NCI-H1436 (cell line): ENCODE results near the gene SBF2.

Experiments used
- DNase-seq: peaks from one replicate; lab custom pipeline; 2025; lab: John Stamatoyannopoulos, UW

Gene SBF2

GRCh38 chr11:10317776-10318526, 23.9 kb upstream of the SBF2 start:
- no peak for DNase-seq

DNA sequence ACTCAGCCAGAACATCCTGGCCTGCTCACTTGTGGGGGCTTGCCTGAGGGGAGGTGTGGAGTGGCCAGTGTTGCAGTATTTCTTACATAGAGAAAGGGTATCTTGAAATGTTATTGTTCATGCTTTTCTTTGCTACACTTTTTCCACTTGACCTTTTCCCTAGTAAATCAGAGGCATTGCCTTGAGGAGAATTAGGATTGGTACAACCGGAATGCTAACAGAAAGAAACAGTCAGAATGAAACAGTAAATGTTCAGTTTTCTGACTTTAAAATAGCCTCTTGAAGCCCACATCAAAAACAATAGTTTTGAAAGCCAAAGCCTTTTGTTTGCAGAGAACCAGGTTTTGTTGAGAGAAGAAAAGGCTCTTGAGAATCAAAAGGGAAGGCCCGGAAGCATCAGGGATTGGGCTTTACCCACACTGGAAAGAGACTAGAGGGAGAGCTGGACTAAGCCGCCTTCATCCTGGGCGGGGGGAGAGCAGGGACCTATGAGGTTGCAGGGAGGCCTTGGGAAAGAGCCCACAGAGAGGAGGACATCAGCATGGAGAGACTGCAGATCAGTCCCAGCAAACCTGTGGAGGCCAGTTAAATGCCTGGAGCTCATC, 23.2 kb upstream of the SBF2 start:
- DNase-seq, result no peak

- no peak for DNase-seq
Observed at GRCh38 chr11:10315083-10315482, 21.1 kb upstream of the SBF2 start.

DNA sequence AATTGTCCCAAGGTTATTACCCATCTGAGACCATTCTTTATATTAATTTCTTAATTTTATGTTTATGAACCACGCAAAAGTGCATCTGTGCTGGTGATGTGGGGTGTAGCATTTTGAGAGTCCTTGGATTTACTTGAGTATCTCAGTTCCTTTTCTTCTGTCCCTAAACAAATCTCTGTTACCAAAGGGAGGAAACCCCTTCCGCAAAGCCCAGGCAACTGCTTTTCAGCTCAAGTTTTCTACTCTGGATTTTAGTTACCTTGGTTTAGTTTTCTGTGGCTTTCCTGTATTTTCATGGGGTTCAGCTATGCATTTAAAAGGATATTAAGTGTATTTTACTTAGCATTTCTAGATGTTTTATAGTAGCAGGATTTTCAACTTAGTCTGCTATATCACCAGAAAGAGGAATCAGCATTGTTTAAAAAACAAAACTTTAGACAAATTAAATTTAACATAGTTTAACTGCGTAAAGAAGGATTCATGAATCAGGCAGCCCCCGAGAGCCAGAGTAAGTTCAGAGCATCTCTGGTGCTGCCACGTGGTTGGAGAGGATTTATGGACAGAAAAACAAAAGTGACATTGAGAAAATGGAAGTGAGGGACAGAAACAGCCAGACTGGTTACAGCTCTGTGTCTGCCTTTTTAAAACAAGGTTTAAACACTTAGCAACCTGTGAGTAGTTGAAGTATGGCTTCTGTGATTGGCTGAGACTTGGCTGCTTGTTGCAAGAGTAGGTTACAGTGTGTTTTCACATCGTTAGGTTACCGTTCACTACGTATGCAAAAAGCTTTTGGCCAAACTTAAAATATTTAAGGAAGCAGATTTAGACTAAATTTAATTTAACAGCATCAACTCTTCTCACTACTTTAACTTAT, 20.4 kb upstream of the SBF2 start:
- peak; percentile 12 for DNase-seq

GRCh38 chr11:10311802-10312201, 17.8 kb upstream of the SBF2 start:
- no peak for DNase-seq

- DNase-seq, result no peak
Observed at GRCh38 chr11:10310301-10310841, 16.4 kb upstream of the SBF2 start.

- DNase-seq, result no peak
Observed at GRCh38 chr11:10309163-10310093, 15.4 kb upstream of the SBF2 start.

- DNase-seq, result no peak
Observed at GRCh38 chr11:10308201-10308954, 14.4 kb upstream of the SBF2 start.

GRCh38 chr11:10307400-10308200, 13.6 kb upstream of the SBF2 start:
- peak; percentile 78 for DNase-seq

DNA sequence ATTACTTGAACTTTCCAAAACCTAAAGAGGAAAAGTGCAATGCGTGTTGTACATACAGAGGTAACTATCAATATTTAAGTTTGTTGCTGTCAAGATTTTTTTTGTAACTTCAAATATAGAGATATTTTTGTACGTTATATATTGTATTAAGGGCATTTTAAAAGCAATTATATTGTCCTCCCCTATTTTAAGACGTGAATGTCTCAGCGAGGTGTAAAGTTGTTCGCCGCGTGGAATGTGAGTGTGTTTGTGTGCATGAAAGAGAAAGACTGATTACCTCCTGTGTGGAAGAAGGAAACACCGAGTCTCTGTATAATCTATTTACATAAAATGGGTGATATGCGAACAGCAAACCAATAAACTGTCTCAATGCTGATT, 13.0 kb upstream of the SBF2 start:
- no peak for DNase-seq

DNA sequence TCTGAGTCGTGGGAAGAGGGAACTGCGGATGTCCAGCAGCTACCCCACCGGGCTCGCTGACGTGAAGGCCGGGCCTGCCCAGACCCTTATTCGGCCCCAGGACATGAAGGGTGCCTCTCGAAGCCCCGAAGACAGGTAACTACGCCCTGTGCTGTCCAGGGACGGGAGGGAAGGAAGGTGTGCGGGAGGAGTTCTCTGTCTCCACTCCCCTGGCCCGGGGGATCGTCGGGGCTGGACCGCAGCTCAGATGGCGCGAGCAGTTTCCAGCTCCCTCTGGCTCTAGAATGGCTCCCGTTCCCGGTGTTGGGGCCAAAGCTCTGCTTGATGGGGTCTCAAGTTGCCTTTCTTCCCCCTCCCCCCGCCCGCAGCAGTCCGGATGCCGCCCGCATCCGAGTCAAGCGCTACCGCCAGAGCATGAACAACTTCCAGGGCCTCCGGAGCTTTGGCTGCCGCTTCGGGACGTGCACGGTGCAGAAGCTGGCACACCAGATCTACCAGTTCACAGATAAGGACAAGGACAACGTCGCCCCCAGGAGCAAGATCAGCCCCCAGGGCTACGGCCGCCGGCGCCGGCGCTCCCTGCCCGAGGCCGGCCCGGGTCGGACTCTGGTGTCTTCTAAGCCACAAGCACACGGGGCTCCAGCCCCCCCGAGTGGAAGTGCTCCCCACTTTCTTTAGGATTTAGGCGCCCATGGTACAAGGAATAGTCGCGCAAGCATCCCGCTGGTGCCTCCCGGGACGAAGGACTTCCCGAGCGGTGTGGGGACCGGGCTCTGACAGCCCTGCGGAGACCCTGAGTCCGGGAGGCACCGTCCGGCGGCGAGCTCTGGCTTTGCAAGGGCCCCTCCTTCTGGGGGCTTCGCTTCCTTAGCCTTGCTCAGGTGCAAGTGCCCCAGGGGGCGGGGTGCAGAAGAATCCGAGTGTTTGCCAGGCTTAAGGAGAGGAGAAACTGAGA, 12.2 kb upstream of the SBF2 start:
- no peak for DNase-seq

DNA sequence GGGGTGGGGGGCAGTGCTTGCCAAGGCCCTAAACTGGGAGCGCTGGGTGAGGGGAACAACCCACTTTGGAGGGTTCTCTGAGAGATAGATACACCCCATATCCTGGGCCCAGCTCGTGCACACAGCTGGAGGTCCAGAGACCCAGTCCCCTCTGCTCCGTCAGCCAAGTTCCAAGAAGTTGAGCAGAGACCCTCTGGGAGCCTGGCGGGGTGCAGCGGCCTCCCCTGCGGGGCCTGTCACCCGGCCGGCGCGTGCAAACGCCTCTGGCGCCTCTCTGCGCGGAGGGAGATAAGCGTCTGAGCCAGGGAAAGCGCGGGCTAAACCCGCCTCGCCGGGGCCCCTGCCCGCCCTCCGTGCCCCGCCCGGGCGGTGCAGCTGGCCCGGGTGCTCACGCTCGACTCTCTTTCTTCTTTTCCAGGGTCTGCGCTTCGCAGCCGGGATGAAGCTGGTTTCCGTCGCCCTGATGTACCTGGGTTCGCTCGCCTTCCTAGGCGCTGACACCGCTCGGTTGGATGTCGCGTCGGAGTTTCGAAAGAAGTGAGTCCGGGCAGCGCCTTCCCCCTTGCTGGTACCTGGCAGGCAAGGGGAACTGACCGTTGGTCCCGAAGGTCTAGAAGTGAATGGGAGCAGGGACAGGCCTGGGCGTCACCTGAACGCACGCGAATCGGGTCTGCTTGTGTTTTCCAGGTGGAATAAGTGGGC, 11.4 kb upstream of the SBF2 start:
- DNase-seq, result no peak

- DNase-seq, result peak; percentile 68
Observed at GRCh38 chr11:10304495-10305261, 10.7 kb upstream of the SBF2 start, which contains the start of gene ADM. ADM (plus strand) TSS chr11:10305073; CDS start chr11:10305701, 628 bp downstream.

DNA sequence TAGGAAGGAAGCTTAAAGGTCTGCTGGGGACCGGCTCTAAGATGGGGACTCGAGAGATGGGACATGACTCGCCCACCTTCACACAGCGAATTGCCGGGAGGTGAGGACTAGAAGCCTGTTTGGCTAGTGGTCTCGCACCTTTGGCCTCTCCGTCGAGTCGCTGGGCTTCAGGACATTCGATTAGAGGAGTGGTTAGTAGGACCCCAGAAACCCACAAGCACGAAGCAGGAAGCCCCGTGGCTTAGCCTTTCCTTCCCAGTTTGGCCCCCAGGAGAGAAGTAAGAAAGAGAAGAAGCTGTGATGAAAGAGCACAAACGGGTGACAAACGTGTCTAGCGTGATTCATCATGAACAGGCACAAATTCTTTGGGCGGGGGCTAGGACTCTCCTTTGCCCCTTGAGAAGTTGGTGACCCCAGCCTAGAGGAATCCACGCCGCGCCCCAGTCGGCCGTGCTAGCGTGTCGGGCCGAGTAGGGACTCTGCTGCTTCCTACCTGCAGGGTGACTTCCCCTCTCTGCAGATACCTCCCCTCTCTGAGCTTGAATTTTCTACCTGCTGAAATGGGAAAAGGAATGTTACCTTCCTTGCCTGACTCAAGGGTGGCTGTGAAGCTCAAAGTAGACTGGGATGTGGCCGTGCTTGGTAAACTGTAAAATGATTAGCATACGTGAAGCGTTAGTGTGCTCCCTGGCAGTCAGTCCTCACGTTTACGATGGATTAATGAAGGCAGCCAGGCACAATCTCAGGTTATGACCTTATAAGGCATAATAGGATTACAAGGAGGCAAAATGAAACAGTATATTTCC, 9.7 kb upstream of the SBF2 start:
- no peak for DNase-seq

DNA sequence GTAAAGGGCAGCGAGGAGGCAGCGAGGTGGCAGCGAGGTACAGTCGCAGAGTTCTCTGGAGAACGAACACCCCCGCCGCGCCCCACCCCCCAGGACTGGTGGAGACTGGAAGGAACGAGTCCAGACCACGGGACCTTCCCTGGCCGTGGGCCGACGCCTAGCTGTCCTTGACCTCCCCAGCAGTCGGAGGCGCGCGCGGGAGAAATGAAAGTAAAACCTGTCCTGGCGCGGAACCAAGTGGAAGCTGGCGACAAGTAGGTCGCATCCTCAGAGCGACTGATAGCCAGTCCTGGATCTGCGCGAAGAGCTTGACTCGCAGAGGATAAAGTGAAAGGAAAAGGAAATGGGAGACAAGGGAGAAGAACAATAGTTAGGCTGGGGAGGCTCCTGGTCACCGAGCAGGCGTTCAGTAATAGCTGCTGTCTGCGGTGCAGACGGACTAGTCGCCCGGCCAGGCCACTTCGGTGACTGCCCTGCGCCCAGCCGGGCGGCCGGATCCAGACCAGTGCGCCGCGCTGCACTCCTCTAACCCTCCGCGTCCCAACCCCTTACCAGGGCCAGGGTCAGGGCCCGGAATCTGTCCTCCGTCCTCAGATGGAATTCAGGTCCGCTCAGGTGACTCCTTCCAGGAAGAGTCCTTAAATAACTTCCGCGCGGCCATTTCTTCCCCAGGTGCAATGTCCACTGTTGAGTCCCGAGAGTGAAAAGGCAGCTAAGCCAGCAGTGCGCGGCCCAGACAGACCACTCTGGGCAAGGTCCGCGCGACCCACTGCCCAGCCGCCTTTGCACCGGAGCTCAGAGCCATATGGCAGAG, 8.9 kb upstream of the SBF2 start:
- DNase-seq, result peak; percentile 44

- no peak for DNase-seq
Observed at GRCh38 chr11:10302359-10302743, 8.3 kb upstream of the SBF2 start.
